Right lobe of liver (tissue), 4 donors: Measurements from ENCODE around the gene SRD5A2.

Source experiments
- CTCF ChIP-seq, 4 donors: fragments of 200-600 bp in 3 of 4; fragments of 450-650 bp in 1 of 4; IDR thresholded peaks; one replicate each; pipeline versions ENCODE4 v1.5.1 to v1.8.0; 2016 to 2022; ENCODE audit warnings: antibody characterized with exemption in 4 of 4, mild to moderate bottlenecking in 2 of 4
- POLR2A ChIP-seq: fragments of 450-650 bp; IDR thresholded peaks from one replicate; pipeline ENCODE4 v1.6.1; 2017; ENCODE audit warnings: antibody characterized with exemption, mild to moderate bottlenecking
- donor health status: DM: no; HTN: no; CAD: no.
- donor health status: DM: no; HTN: no; CAD: no.
- donor health status: DM: no; HTN: yes; CAD: no.

GRCh38 chr2:31525876-31526275 lies 54.9 kb downstream of the SRD5A2 start:
- TF ChIP-seq CTCF (IDR thresholded peaks at IDR 0.05): no peak
- no peak for TF ChIP-seq POLR2A
